Osteoblast (primary cell): ENCODE results near the gene KIF26B. TPM values are rescaled to one million over a fixed set of nuclear protein-coding genes. Genes with fewer than 3 reads are reported as not detected.

Source experiments
- DNase-seq: peaks from one replicate; pipeline ENCODE4 v3.0.0; 2011; ENCODE audit warnings: low spot score, mixed read lengths; ENCODE audit not compliant: insufficient read length; ENCODE audit errors: missing footprints
- H2AFZ ChIP-seq: 2 replicates; pipeline ENCODE4 v1.6.0; 2011; ENCODE audit warnings: mild to moderate bottlenecking, low read length
- H3K27ac ChIP-seq: 2 replicates; pipeline ENCODE4 v1.5.1; 2011; ENCODE audit warnings: mild to moderate bottlenecking, low read depth, low read length, moderate library complexity
- H3K27me3 ChIP-seq: 2 replicates; pipeline ENCODE4 v1.6.0; 2012; ENCODE audit warnings: mild to moderate bottlenecking, control low read depth, inconsistent platforms, low read length, moderate library complexity; ENCODE audit not compliant: insufficient read depth
- H3K36me3 ChIP-seq: 2 replicates; pipeline ENCODE4 v1.5.1; 2011; ENCODE audit warnings: mild to moderate bottlenecking, low read length, control low read depth, moderate library complexity; ENCODE audit not compliant: insufficient read depth
- H3K4me1 ChIP-seq: 2 replicates; pipeline ENCODE4 v1.5.1; 2011; ENCODE audit warnings: mild to moderate bottlenecking, low read length, control low read depth, moderate library complexity; ENCODE audit not compliant: insufficient read depth
- H3K4me2 ChIP-seq: 2 replicates; pipeline ENCODE4 v1.6.0; 2011; ENCODE audit warnings: mild to moderate bottlenecking, low read length; ENCODE audit not compliant: insufficient read depth
- H3K4me3 ChIP-seq: fragments of 200-600 bp; sonication (generic); 3 replicates; pipeline ENCODE4 v1.5.1; 2012; ENCODE audit warnings: mild to moderate bottlenecking, low read length, inconsistent platforms; ENCODE audit not compliant: insufficient read depth
- H3K79me2 ChIP-seq: 2 replicates; pipeline ENCODE4 v1.6.0; 2012; ENCODE audit warnings: mild to moderate bottlenecking, low read length, control low read depth, inconsistent platforms; ENCODE audit not compliant: insufficient read depth
- H3K9me3 ChIP-seq: 2 replicates; pipeline ENCODE4 v1.5.1; 2011; ENCODE audit warnings: low read depth, low read length, control low read depth
- H4K20me1 ChIP-seq: 2 replicates; pipeline ENCODE4 v1.6.0; 2012; ENCODE audit warnings: mild to moderate bottlenecking, low read length, control low read depth; ENCODE audit not compliant: insufficient read depth
- CTCF ChIP-seq: IDR thresholded peaks from 2 replicates; pipeline ENCODE4 v1.5.1; 2011; ENCODE audit warnings: mild to moderate bottlenecking, low read depth, low read length, moderate library complexity; ENCODE audit errors: extremely low read depth
- total RNA-seq: library from RNA; depleted of rRNA; stranded (reverse); fragments of >200 nt; gene quantifications from 2 replicates; pipeline ENCODE4 v1.2.3, GENCODE V29; 2012

Gene KIF26B
- total RNA-seq, 1 donor: 22.1 TPM

GRCh38 chr1:245444147-245444828, 289.5 kb downstream of the KIF26B start:
- H4K20me1 ChIP-seq: no peaks in the 10 kb centered on the region
- TF ChIP-seq CTCF: no peak

GRCh38 chr1:245444945-245445344, 290.2 kb downstream of the KIF26B start:
- DNase-seq: no peak
- Histone ChIP-seq H3K79me2 (no peaks in the 10 kb centered on the region), H3K9me3 (no peaks in the 10 kb centered on the region), H2AFZ (no peak overlapping the region), H3K27ac (no peak overlapping the region), H3K27me3 (peaks cover 6% of the 10 kb centered on the region), H3K4me2 (no peak overlapping the region), H4K20me1 (peaks cover 2% of the 10 kb centered on the region), H3K4me1 (no peaks in the 10 kb centered on the region), H3K36me3 (no peaks in the 10 kb centered on the region), H3K4me3 (no peak overlapping the region)
- no peak for TF ChIP-seq CTCF

More at GRCh38 chr1:245444147-245444828, 289.5 kb downstream of the KIF26B start:
- peaks cover 6% of the 10 kb centered on the region for H3K27me3 ChIP-seq
- H3K4me2 ChIP-seq: no peak overlapping the region
- H3K27ac ChIP-seq: no peak overlapping the region
- no peaks in the 10 kb centered on the region for H3K4me1 ChIP-seq
- H3K79me2 ChIP-seq: no peaks in the 10 kb centered on the region
- DNase-seq: no peak
- no peak overlapping the region for H3K4me3 ChIP-seq
- no peaks in the 10 kb centered on the region for H3K36me3 ChIP-seq
- no peaks in the 10 kb centered on the region for H3K9me3 ChIP-seq
- H2AFZ ChIP-seq: no peak overlapping the region

- H3K4me2 ChIP-seq: no peak overlapping the region
- peaks cover 2% of the 10 kb centered on the region for H4K20me1 ChIP-seq
- H3K36me3 ChIP-seq: no peaks in the 10 kb centered on the region
- no peaks in the 10 kb centered on the region for H3K9me3 ChIP-seq
- no peaks in the 10 kb centered on the region for H3K4me1 ChIP-seq
- no peak overlapping the region for H3K4me3 ChIP-seq
- peaks cover 6% of the 10 kb centered on the region for H3K27me3 ChIP-seq
- no peaks in the 10 kb centered on the region for H3K79me2 ChIP-seq
- TF ChIP-seq CTCF: no peak
- H2AFZ ChIP-seq: no peak overlapping the region
- peak; percentile 17 for DNase-seq
- no peak overlapping the region for H3K27ac ChIP-seq
These were observed 293.7 kb downstream of the KIF26B start for GRCh38 chr1:245448531-245448930.

GRCh38 chr1:245448975-245449431, 294.2 kb downstream of the KIF26B start:
- H3K79me2 ChIP-seq: no peaks in the 10 kb centered on the region
- no peaks in the 10 kb centered on the region for H3K4me1 ChIP-seq
- no peak overlapping the region for H3K27ac ChIP-seq
- TF ChIP-seq CTCF: no peak
- H2AFZ ChIP-seq: peak overlapping the region; percentile 58
- peak; percentile 72 for DNase-seq
- no peak overlapping the region for H3K4me3 ChIP-seq
- H3K27me3 ChIP-seq: peaks cover 6% of the 10 kb centered on the region
- H3K4me2 ChIP-seq: no peak overlapping the region
- no peaks in the 10 kb centered on the region for H3K36me3 ChIP-seq
- peaks cover 2% of the 10 kb centered on the region for H4K20me1 ChIP-seq
- H3K9me3 ChIP-seq: no peaks in the 10 kb centered on the region
